Esophagus squamous epithelium (tissue), 4 donors: ENCODE data around the gene TMEM131L.

Source experiments
- POLR2A ChIP-seq, 4 donors: fragments of 450-650 bp; IDR thresholded peaks; one replicate each; pipeline ENCODE4 v1.6.1; 2017; ENCODE audit warnings: antibody characterized with exemption in 4 of 4, mild to moderate bottlenecking in 4 of 4, moderate library complexity in 3 of 4
- TF ChIP-seq, protein P1 (sequence below), 6 experiments: fragments of 450-650 bp in 4 of 6; fragments of 200-600 bp in 2 of 6; sonication (generic) in 2 of 6; IDR thresholded peaks; one replicate each; pipeline ENCODE4 v1.5.1; 2016 to 2019; ENCODE audit warnings: antibody characterized with exemption in 6 of 6, mild to moderate bottlenecking in 4 of 6, moderate library complexity in 4 of 6

DNA sequence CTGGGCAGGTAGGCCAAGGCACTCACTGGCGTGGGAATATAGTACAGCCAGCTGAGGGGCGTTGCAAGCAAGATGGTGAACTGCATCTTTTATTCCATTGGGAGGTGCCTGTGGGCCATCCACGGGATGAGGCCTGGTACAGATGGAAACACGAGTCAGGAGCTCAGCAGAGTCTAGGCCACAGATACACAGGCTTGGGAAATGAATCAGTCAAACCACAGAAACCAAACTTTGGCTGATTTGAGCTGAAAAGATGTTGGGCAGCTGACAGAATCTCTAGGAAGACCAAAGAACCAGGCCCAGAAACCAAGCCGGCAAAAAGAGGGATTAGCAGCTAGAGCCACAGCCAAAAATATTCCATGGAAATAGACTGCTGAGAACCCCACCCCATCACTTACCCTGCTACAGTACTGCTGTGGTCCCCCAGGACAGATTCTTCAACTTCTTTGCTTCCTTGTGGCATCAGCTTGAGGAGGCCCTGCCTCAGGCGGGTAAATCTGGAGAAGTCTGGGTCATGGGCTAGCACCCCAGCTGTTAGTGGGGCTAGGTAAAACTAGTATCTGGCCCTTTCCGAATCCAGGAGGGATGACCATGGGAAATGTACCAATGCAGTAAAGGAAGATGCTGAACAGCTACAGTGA, 75.4 kb downstream of the TMEM131L start:
- TF ChIP-seq, protein P1, sequence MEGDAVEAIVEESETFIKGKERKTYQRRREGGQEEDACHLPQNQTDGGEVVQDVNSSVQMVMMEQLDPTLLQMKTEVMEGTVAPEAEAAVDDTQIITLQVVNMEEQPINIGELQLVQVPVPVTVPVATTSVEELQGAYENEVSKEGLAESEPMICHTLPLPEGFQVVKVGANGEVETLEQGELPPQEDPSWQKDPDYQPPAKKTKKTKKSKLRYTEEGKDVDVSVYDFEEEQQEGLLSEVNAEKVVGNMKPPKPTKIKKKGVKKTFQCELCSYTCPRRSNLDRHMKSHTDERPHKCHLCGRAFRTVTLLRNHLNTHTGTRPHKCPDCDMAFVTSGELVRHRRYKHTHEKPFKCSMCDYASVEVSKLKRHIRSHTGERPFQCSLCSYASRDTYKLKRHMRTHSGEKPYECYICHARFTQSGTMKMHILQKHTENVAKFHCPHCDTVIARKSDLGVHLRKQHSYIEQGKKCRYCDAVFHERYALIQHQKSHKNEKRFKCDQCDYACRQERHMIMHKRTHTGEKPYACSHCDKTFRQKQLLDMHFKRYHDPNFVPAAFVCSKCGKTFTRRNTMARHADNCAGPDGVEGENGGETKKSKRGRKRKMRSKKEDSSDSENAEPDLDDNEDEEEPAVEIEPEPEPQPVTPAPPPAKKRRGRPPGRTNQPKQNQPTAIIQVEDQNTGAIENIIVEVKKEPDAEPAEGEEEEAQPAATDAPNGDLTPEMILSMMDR (IDR thresholded peaks at IDR 0.05), result no peak
- TF ChIP-seq POLR2A (IDR thresholded peaks at IDR 0.05), result no peak
